ENCODE data around the gene SNX9. TPM values are rescaled to one million over a fixed set of nuclear protein-coding genes. Genes with fewer than 3 reads are reported as not detected.

Gene SNX9
- total RNA-seq, 1 donor from 2014 or later: 68.6 TPM

DNA sequence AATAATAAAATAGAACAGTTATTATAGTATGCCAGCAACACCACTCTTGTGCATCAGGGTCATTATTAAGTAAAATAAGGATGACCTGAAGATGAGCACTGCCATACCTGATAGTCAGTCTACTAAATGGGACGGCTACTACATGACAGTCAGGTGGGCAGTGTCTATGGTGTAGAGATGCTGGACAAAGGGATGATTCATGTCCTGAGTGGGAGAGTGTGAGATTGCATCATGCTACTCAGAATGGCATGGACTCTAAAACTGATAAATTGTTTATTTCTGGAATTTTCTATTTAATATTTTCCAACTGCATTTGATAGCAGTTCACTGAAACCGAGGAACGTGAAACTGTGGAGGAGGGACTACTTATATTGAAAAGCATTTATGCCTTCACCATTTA is 38.8 kb downstream of the SNX9 start:
- TF ChIP-seq, protein P1, sequence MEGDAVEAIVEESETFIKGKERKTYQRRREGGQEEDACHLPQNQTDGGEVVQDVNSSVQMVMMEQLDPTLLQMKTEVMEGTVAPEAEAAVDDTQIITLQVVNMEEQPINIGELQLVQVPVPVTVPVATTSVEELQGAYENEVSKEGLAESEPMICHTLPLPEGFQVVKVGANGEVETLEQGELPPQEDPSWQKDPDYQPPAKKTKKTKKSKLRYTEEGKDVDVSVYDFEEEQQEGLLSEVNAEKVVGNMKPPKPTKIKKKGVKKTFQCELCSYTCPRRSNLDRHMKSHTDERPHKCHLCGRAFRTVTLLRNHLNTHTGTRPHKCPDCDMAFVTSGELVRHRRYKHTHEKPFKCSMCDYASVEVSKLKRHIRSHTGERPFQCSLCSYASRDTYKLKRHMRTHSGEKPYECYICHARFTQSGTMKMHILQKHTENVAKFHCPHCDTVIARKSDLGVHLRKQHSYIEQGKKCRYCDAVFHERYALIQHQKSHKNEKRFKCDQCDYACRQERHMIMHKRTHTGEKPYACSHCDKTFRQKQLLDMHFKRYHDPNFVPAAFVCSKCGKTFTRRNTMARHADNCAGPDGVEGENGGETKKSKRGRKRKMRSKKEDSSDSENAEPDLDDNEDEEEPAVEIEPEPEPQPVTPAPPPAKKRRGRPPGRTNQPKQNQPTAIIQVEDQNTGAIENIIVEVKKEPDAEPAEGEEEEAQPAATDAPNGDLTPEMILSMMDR (IDR thresholded peaks at IDR 0.05; ENCODE audit: unreplicated experiment): no peak
- no peak overlapping the region for H3K4me3 Mint-ChIP-seq (ENCODE audit: unreplicated experiment)
- H3K9me3 Mint-ChIP-seq (ENCODE audit: unreplicated experiment): no peaks in the 10 kb centered on the region
- H3K36me3 Mint-ChIP-seq (ENCODE audit: low read depth, unreplicated experiment): peaks cover 6% of the 10 kb centered on the region
- no peak for DNase-seq (ENCODE audit: low spot score)
- peaks cover 42% of the 10 kb centered on the region for H3K4me1 Mint-ChIP-seq (ENCODE audit: unreplicated experiment)
- peaks cover 3% of the 10 kb centered on the region for H3K27me3 Mint-ChIP-seq (ENCODE audit: unreplicated experiment)
- H3K27ac Mint-ChIP-seq (ENCODE audit: unreplicated experiment): no peak overlapping the region

DNA sequence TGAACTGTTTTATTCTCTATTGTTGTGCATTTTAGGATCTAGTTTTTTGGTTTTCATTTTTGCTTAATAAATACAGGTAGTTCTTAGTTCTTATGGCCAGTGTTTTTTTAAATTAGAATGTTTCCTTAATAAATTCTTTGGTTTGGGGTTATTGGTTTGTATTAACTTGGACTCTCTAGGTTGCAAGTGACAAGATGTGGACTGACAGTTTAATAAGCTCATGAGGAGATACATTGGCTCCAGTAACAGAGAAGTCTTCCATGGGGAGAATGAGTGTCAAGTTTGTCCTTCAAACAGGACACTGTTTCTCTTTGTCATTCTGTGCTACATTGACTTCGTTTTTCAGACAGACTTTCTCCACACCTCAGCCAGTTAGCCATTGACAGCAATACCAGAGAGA is 39.7 kb downstream of the SNX9 start:
- H3K4me3 Mint-ChIP-seq (ENCODE audit: unreplicated experiment): no peak overlapping the region
- DNase-seq (ENCODE audit: low spot score): no peak
- H3K9me3 Mint-ChIP-seq (ENCODE audit: unreplicated experiment): no peaks in the 10 kb centered on the region
- no peak overlapping the region for H3K27ac Mint-ChIP-seq (ENCODE audit: unreplicated experiment)
- H3K4me1 Mint-ChIP-seq (ENCODE audit: unreplicated experiment): peaks cover 51% of the 10 kb centered on the region
- H3K27me3 Mint-ChIP-seq (ENCODE audit: unreplicated experiment): peaks cover 3% of the 10 kb centered on the region
- TF ChIP-seq, protein P1 (IDR thresholded peaks at IDR 0.05; ENCODE audit: unreplicated experiment): no peak
- H3K36me3 Mint-ChIP-seq (ENCODE audit: low read depth, unreplicated experiment): peaks cover 6% of the 10 kb centered on the region

DNA sequence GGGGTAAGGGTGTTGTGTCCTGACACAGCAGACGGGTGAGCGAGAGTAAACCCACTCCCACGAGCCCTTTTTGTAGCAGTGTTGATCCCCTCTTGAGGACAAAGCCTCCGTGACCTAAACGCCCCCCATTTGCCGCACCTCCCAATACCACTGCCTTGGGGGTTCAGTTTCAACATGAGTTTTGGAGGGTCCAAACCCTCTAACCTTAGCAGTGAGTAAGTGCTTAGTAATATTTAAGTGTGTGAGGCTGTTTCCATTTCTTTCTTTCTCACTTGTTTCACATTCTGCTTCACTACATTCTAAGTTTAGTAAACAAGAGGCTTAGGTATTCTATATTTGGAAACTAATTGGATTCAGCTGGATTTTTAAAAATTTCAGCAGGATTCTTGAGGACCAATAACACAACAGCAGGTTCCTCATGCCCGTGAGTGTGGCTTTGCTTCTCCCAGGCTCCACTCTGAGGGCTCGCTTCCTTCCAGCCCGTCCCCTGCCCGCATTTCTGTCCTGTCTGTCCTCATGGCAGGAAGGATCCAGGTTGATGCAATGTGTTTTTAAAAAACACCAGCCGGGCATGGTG is 41.2 kb downstream of the SNX9 start:
- Mint-ChIP-seq H3K36me3 (ENCODE audit: low read depth, unreplicated experiment) (peaks cover 3% of the 10 kb centered on the region), H3K27me3 (ENCODE audit: unreplicated experiment) (no peaks in the 10 kb centered on the region), H3K4me1 (ENCODE audit: unreplicated experiment) (peaks cover 48% of the 10 kb centered on the region), H3K9me3 (ENCODE audit: unreplicated experiment) (no peaks in the 10 kb centered on the region), H3K4me3 (ENCODE audit: unreplicated experiment) (no peak overlapping the region), H3K27ac (ENCODE audit: unreplicated experiment) (no peak overlapping the region)
- TF ChIP-seq, protein P1 (IDR thresholded peaks at IDR 0.05; ENCODE audit: unreplicated experiment): no peak
- DNase-seq (ENCODE audit: low spot score): no peak

DNA sequence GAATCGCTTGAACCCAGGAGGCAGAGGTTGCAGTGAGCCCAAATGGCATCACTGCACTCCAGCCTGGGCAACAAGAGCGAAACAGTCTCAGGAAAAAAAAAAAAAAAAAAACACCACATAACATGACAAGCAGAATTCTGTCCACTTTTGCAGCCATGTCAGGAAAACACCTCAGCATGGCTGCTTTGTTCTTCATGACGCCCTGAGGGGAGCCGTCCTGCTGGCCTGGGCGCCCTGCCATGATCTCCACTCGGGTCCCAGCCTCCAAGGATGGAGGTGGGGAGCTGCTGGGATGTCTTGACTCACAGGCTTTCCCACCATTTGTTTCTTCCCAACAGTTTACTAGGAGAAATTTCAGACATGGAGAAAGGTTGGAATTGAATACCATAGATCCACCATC is 42.2 kb downstream of the SNX9 start:
- Mint-ChIP-seq H3K27ac (ENCODE audit: unreplicated experiment) (no peak overlapping the region), H3K4me3 (ENCODE audit: unreplicated experiment) (no peak overlapping the region), H3K4me1 (ENCODE audit: unreplicated experiment) (peaks cover 40% of the 10 kb centered on the region), H3K36me3 (ENCODE audit: low read depth, unreplicated experiment) (peaks cover 3% of the 10 kb centered on the region), H3K9me3 (ENCODE audit: unreplicated experiment) (no peaks in the 10 kb centered on the region), H3K27me3 (ENCODE audit: unreplicated experiment) (no peaks in the 10 kb centered on the region)
- TF ChIP-seq, protein P1 (IDR thresholded peaks at IDR 0.05; ENCODE audit: unreplicated experiment): no peak
- DNase-seq (ENCODE audit: low spot score): no peak

DNA sequence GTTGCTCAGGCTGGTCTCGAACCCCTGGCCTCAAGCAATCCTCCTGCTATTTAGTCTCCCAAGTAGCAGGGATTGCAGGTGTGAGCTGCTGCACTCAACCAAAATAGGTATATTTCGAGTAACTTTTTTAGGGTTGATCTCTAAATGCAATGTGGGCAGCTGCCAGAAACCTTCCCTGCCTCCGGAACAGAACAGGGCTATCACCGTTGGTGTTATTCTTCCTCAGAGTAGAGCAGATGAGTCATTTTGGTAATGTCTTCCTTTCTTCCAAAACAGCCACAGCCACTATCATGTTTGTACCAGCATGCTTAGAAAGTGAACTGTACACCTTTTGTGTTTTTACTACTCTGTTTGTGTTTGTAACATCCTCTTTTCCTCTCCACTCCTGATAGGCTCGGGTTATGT is 44.1 kb downstream of the SNX9 start:
- Mint-ChIP-seq H3K36me3 (ENCODE audit: low read depth, unreplicated experiment) (peaks cover 3% of the 10 kb centered on the region), H3K9me3 (ENCODE audit: unreplicated experiment) (no peaks in the 10 kb centered on the region), H3K4me1 (ENCODE audit: unreplicated experiment) (peaks cover 32% of the 10 kb centered on the region), H3K4me3 (ENCODE audit: unreplicated experiment) (no peak overlapping the region), H3K27me3 (ENCODE audit: unreplicated experiment) (no peaks in the 10 kb centered on the region), H3K27ac (ENCODE audit: unreplicated experiment) (no peak overlapping the region)
- DNase-seq (ENCODE audit: low spot score): no peak
- TF ChIP-seq, protein P1 (IDR thresholded peaks at IDR 0.05; ENCODE audit: unreplicated experiment): no peak

Measured in endothelial cell (in vitro differentiated cells).